ENCODE measurements around the gene MAP3K5. TPM values are rescaled to one million over a fixed set of nuclear protein-coding genes. Genes with fewer than 3 reads are reported as not detected.

Gene MAP3K5
- polyA plus RNA-seq, 3 donors, result 9.6 to 12.0 (median 11.1) TPM

- no peak overlapping the region for H3K9ac ChIP-seq (ENCODE audit: insufficient read depth, low read length, poor library complexity, severe bottlenecking)
- H3K36me3 ChIP-seq (replicated peaks in 1 of 2; ENCODE audit: control insufficient read depth in 1 of 2, insufficient read depth in 2 of 2, low read length in 2 of 2), result peaks cover 23 to 65% of the 10 kb centered on the region in 2 donors
- no peaks in the 10 kb centered on the region for H3K79me2 ChIP-seq (ENCODE audit: insufficient read depth, low read length)
- Mint-ChIP-seq H3K36me3 (peaks cover 66 to 79% of the 10 kb centered on the region in 2 donors), H3K4me3 (no peak overlapping the region), H3K4me1 (peaks cover 29% of the 10 kb centered on the region), H3K27ac (peak overlapping the region; percentile 3 to 91 (median 85)), H3K27me3 (ENCODE audit: low read depth in 3 of 3) (peaks cover 0 to 2% (median 0%) of the 10 kb centered on the region in 3 donors), H3K9me3 (no peaks in the 10 kb centered on the region)
- H3K9me3 ChIP-seq (replicated peaks in 1 of 2; ENCODE audit: control insufficient read depth in 1 of 2, insufficient read depth in 1 of 2, low read length in 2 of 2), result no peaks in the 10 kb centered on the region
- H4K20me1 ChIP-seq (ENCODE audit: insufficient read depth, low read length), result peaks cover 10% of the 10 kb centered on the region
- no peak overlapping the region for H3K4me3 ChIP-seq (replicated peaks in 1 of 3; ENCODE audit: low read depth in 2 of 3, low read length in 3 of 3)
- no CpG with 5 or more reads among the region's 1 CpG for WGBS (ENCODE audit: insufficient coverage)
- peak overlapping the region in 1 of 2 donors; percentile 12 for H3K27ac ChIP-seq (ENCODE audit: low read depth in 1 of 2, low read length in 2 of 2)
- TF ChIP-seq, protein P1, sequence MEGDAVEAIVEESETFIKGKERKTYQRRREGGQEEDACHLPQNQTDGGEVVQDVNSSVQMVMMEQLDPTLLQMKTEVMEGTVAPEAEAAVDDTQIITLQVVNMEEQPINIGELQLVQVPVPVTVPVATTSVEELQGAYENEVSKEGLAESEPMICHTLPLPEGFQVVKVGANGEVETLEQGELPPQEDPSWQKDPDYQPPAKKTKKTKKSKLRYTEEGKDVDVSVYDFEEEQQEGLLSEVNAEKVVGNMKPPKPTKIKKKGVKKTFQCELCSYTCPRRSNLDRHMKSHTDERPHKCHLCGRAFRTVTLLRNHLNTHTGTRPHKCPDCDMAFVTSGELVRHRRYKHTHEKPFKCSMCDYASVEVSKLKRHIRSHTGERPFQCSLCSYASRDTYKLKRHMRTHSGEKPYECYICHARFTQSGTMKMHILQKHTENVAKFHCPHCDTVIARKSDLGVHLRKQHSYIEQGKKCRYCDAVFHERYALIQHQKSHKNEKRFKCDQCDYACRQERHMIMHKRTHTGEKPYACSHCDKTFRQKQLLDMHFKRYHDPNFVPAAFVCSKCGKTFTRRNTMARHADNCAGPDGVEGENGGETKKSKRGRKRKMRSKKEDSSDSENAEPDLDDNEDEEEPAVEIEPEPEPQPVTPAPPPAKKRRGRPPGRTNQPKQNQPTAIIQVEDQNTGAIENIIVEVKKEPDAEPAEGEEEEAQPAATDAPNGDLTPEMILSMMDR (IDR thresholded peaks at IDR 0.05), result no peak
- peaks cover 19 to 25% of the 10 kb centered on the region in 2 donors for H3K4me1 ChIP-seq (ENCODE audit: control insufficient read depth in 1 of 2, insufficient read depth in 2 of 2, low read length in 2 of 2)
- H3K27me3 ChIP-seq (ENCODE audit: control insufficient read depth in 2 of 2, insufficient read depth in 2 of 2, low read length in 2 of 2), result no peaks in the 10 kb centered on the region
- peak in 2 of 3 donors; percentile 12 to 29 for DNase-seq
- no peak overlapping the region for H3K4me2 ChIP-seq (replicated peaks; ENCODE audit: extremely low read depth, low read length, poor library complexity, severe bottlenecking)
- no peak overlapping the region for H2AFZ ChIP-seq (ENCODE audit: insufficient read depth, low read depth, low read length, poor library complexity, severe bottlenecking)
- intact Hi-C loops (cut with micrococcal nuclease), result no loop called here
Measured at GRCh38 chr6:136611746-136612145, 180.5 kb downstream of the MAP3K5 start.

DNA sequence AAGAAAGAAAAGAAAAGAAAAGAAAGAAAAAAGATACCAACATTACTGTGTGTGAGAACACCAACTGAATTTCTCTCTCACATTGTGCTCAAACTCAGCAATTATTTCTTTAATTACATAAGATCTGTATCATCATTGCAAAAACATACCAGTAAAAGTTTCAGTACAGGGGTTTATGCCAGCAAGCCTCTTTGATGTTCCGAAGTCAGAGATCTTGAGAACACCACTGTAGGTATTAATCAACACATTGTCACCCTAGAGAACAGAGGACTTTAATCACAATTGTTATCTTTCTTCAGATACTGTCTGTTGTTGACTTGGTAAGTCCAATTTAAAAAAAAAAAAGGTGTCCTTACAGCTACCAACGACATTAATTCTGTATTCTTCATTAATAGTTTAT, 181.1 kb downstream of the MAP3K5 start:
- H3K27ac ChIP-seq (ENCODE audit: low read depth in 1 of 2, low read length in 2 of 2), result no peak overlapping the region
- WGBS (ENCODE audit: insufficient coverage), result no CpG with 5 or more reads among the region's 2 CpGs
- intact Hi-C loops (cut with micrococcal nuclease), result no loop called here

More for the DNA sequence above, 181.1 kb downstream of the MAP3K5 start:
- H3K36me3 ChIP-seq (replicated peaks in 1 of 2; ENCODE audit: control insufficient read depth in 1 of 2, insufficient read depth in 2 of 2, low read length in 2 of 2), result peaks cover 28 to 65% of the 10 kb centered on the region in 2 donors
- Mint-ChIP-seq H3K27ac (peak overlapping the region in 5 of 7 donors; percentile 42 to 98 (median 96)), H3K36me3 (peaks cover 68 to 79% of the 10 kb centered on the region in 2 donors), H3K9me3 (no peaks in the 10 kb centered on the region), H3K27me3 (ENCODE audit: low read depth in 3 of 3) (peaks cover 0 to 2% (median 0%) of the 10 kb centered on the region in 3 donors), H3K4me1 (peaks cover 29% of the 10 kb centered on the region), H3K4me3 (no peak overlapping the region)
- peaks cover 19 to 25% of the 10 kb centered on the region in 2 donors for H3K4me1 ChIP-seq (ENCODE audit: control insufficient read depth in 1 of 2, insufficient read depth in 2 of 2, low read length in 2 of 2)
- H3K9ac ChIP-seq (ENCODE audit: insufficient read depth, low read length, poor library complexity, severe bottlenecking), result no peak overlapping the region
- peaks cover 10% of the 10 kb centered on the region for H4K20me1 ChIP-seq (ENCODE audit: insufficient read depth, low read length)
- no peaks in the 10 kb centered on the region for H3K79me2 ChIP-seq (ENCODE audit: insufficient read depth, low read length)
- no peak overlapping the region for H3K4me2 ChIP-seq (replicated peaks; ENCODE audit: extremely low read depth, low read length, poor library complexity, severe bottlenecking)
- no peaks in the 10 kb centered on the region for H3K9me3 ChIP-seq (replicated peaks in 1 of 2; ENCODE audit: control insufficient read depth in 1 of 2, insufficient read depth in 1 of 2, low read length in 2 of 2)
- no peak overlapping the region for H3K4me3 ChIP-seq (replicated peaks in 1 of 3; ENCODE audit: low read depth in 2 of 3, low read length in 3 of 3)
- no peaks in the 10 kb centered on the region for H3K27me3 ChIP-seq (ENCODE audit: control insufficient read depth in 2 of 2, insufficient read depth in 2 of 2, low read length in 2 of 2)
- no peak for DNase-seq
- no peak overlapping the region for H2AFZ ChIP-seq (ENCODE audit: insufficient read depth, low read depth, low read length, poor library complexity, severe bottlenecking)
- TF ChIP-seq, protein P1 (IDR thresholded peaks at IDR 0.05), result no peak

Data from CD14-positive monocyte (primary cell).